Fibroblast of lung (primary cell): ENCODE data around the gene ZSWIM7. TPM values are rescaled to one million over a fixed set of nuclear protein-coding genes. Genes with fewer than 3 reads are reported as not detected.
"Not testable (repeated sequence)": the region's sequence is repeated elsewhere in the genome, so short reads cannot be mapped to it uniquely, and the experiment has no call there.

Experiments used
- DNase-seq, 2 donors: peaks; one replicate each; pipeline versions ENCODE4 v3.0.0 to v3.0.0-alpha.2; 2010; ENCODE audit warnings: low read depth in 2 of 2
- H2AFZ ChIP-seq: 2 replicates; pipeline ENCODE4 v1.5.1; 2012; ENCODE audit warnings: low read length, control low read depth, inconsistent platforms
- H3K27ac ChIP-seq: 2 replicates; pipeline ENCODE4 v1.5.1; 2011; ENCODE audit warnings: low read length, control low read depth; ENCODE audit not compliant: insufficient read depth
- H3K27me3 ChIP-seq: 2 replicates; pipeline ENCODE4 v1.5.1; 2011; ENCODE audit warnings: mild to moderate bottlenecking, low read length; ENCODE audit not compliant: control insufficient read depth, insufficient read depth
- H3K36me3 ChIP-seq: 2 replicates; pipeline ENCODE4 v1.5.1; 2011; ENCODE audit warnings: low read length; ENCODE audit not compliant: control insufficient read depth, insufficient read depth
- H3K4me1 ChIP-seq: 2 replicates; pipeline ENCODE4 v1.5.1; 2011; ENCODE audit warnings: low read length; ENCODE audit not compliant: control insufficient read depth, insufficient read depth; ENCODE audit errors: extremely low read depth
- H3K4me2 ChIP-seq: 2 replicates; pipeline ENCODE4 v1.5.1; 2011; ENCODE audit warnings: low read length, control low read depth; ENCODE audit not compliant: insufficient read depth; ENCODE audit errors: extremely low read depth
- H3K4me3 ChIP-seq, 4 experiments: fragments of 200-600 bp in 1 of 4; sonication (generic) in 1 of 4; replicated peaks in 1 of 4; 2 replicates each; pipeline ENCODE4 v1.5.1; 2011 to 2016; ENCODE audit warnings: low read length in 4 of 4, low read depth in 3 of 4, mild to moderate bottlenecking in 3 of 4, control low read depth in 2 of 4, inconsistent platforms in 1 of 4, mixed read lengths in 1 of 4; ENCODE audit not compliant: insufficient read depth in 1 of 4; ENCODE audit errors: control extremely low read depth in 1 of 4
- H3K79me2 ChIP-seq: 2 replicates; pipeline ENCODE4 v1.5.1; 2012; ENCODE audit warnings: mild to moderate bottlenecking, low read length, inconsistent platforms; ENCODE audit not compliant: control insufficient read depth, insufficient read depth
- H3K9ac ChIP-seq: 2 replicates; pipeline ENCODE4 v1.5.1; 2011; ENCODE audit warnings: mild to moderate bottlenecking, low read length, control low read depth; ENCODE audit not compliant: insufficient read depth
- H3K9me3 ChIP-seq: 2 replicates; pipeline ENCODE4 v1.5.1; 2012; ENCODE audit warnings: low read depth, low read length; ENCODE audit not compliant: control insufficient read depth, insufficient read depth
- H4K20me1 ChIP-seq: 2 replicates; pipeline ENCODE4 v1.5.1; 2011; ENCODE audit warnings: low read length; ENCODE audit not compliant: control insufficient read depth, insufficient read depth; ENCODE audit errors: extremely low read depth
- CTCF ChIP-seq, 2 donors: IDR thresholded peaks in 1 of 2; conservative IDR thresholded peaks in 1 of 2; 1 replicate in 1 of 2; 2 replicates in 1 of 2; pipeline ENCODE4 v1.5.1; 2011 to 2012; ENCODE audit warnings: low read length in 2 of 2, control low read depth in 1 of 2, inconsistent platforms in 1 of 2, low read depth in 1 of 2, mild to moderate bottlenecking in 1 of 2
- EZH2 ChIP-seq: IDR thresholded peaks from 2 replicates; pipeline ENCODE4 v1.5.1; 2012; ENCODE audit warnings: low read length, control low read depth, mild to moderate bottlenecking; ENCODE audit errors: missing control alignments
- polyA plus RNA-seq, 2 donors: library from polyadenylated mRNA; depleted of rRNA in 1 of 2; stranded (reverse) in 1 of 2; unstranded in 1 of 2; fragments of >200 nt; gene quantifications; 2 replicates each; pipeline ENCODE4 v1.2.1, GENCODE V29; 2011 to 2012; ENCODE audit warnings: missing spikeins in 1 of 2
- total RNA-seq: library from RNA; depleted of rRNA; stranded (reverse); fragments of >200 nt; gene quantifications from 2 replicates; pipeline ENCODE4 v1.2.1, GENCODE V29; 2014

ZSWIM7 gene
- total and polyA plus RNA-seq, 2 donors (not counting 1 experiment from before 2014, with no cell fraction given) = 17.6 to 28.9 TPM

GRCh38 chr17:15996322-15996721 is 3.2 kb downstream of the ZSWIM7 start:
- H3K4me2 ChIP-seq = no peak overlapping the region
- DNase-seq = no peak
- H3K36me3 ChIP-seq = peaks cover 2% of the 10 kb centered on the region
- no peak overlapping the region for H2AFZ ChIP-seq
- peaks cover 2% of the 10 kb centered on the region for H4K20me1 ChIP-seq
- H3K9me3 ChIP-seq = no peaks in the 10 kb centered on the region
- no peak overlapping the region for H3K27ac ChIP-seq
- H3K27me3 ChIP-seq = no peaks in the 10 kb centered on the region
- no peak overlapping the region for H3K9ac ChIP-seq
- H3K4me3 ChIP-seq = no peak overlapping the region
- H3K4me1 ChIP-seq = peaks cover 6% of the 10 kb centered on the region
- H3K79me2 ChIP-seq = peaks cover 14% of the 10 kb centered on the region
- TF ChIP-seq CTCF (conservative IDR thresholded peaks at IDR 0.05 in 1 of 2, IDR thresholded peaks at IDR 0.05 in 1 of 2; ENCODE audit: low read depth in 1 of 2, low read length in 2 of 2) = no peak
- TF ChIP-seq EZH2 = no peak

- TF ChIP-seq CTCF (conservative IDR thresholded peaks at IDR 0.05 in 1 of 2, IDR thresholded peaks at IDR 0.05 in 1 of 2; ENCODE audit: low read depth in 1 of 2, low read length in 2 of 2) = no peak
- TF ChIP-seq EZH2 = no peak
- Histone ChIP-seq H3K36me3 (peaks cover 2% of the 10 kb centered on the region), H3K27me3 (no peaks in the 10 kb centered on the region), H2AFZ (no peak overlapping the region), H3K9me3 (no peaks in the 10 kb centered on the region), H3K4me3 (no peak overlapping the region), H3K4me1 (peaks cover 2% of the 10 kb centered on the region), H4K20me1 (no peaks in the 10 kb centered on the region), H3K9ac (no peak overlapping the region), H3K79me2 (no peaks in the 10 kb centered on the region), H3K27ac (no peak overlapping the region), H3K4me2 (no peak overlapping the region)
- peak; percentile 53 to 72 for DNase-seq
Observed at GRCh38 chr17:15981646-15982580, 17.6 kb downstream of the ZSWIM7 start.

GRCh38 chr17:15981208-15981607 is 18.3 kb downstream of the ZSWIM7 start:
- H3K4me2 ChIP-seq = no peak overlapping the region
- no peak for DNase-seq
- no peak overlapping the region for H3K4me3 ChIP-seq
- H4K20me1 ChIP-seq = no peaks in the 10 kb centered on the region
- H2AFZ ChIP-seq = no peak overlapping the region
- no peaks in the 10 kb centered on the region for H3K9me3 ChIP-seq
- H3K79me2 ChIP-seq = no peaks in the 10 kb centered on the region
- H3K27me3 ChIP-seq = no peaks in the 10 kb centered on the region
- H3K9ac ChIP-seq = no peak overlapping the region
- no peak overlapping the region for H3K27ac ChIP-seq
- H3K4me1 ChIP-seq = peaks cover 2% of the 10 kb centered on the region
- peaks cover 2% of the 10 kb centered on the region for H3K36me3 ChIP-seq
- TF ChIP-seq EZH2 (no peak), CTCF (conservative IDR thresholded peaks at IDR 0.05 in 1 of 2, IDR thresholded peaks at IDR 0.05 in 1 of 2; ENCODE audit: low read depth in 1 of 2, low read length in 2 of 2) (no peak)

GRCh38 chr17:15979013-15979412 is 20.5 kb downstream of the ZSWIM7 start:
- not testable (repeated sequence) for H2AFZ ChIP-seq, H3K4me1 ChIP-seq, H3K4me2 ChIP-seq, H3K27me3 ChIP-seq, H3K79me2 ChIP-seq, H3K36me3 ChIP-seq, H4K20me1 ChIP-seq, H3K27ac ChIP-seq, H3K4me3 ChIP-seq, DNase-seq, H3K9ac ChIP-seq, H3K9me3 ChIP-seq
